Measurements from ENCODE around the gene UGP2. TPM values are rescaled to one million over a fixed set of nuclear protein-coding genes. Genes with fewer than 3 reads are reported as not detected.

Gene UGP2
- polyA plus RNA-seq, 3 donors = 22.3 to 71.8 (median 49.9) TPM

Small RNA genes within 50 kb of the gene (small RNA-seq; reads per million reads assigned to genes)
- gene RF01293 (ENCODE audit: insufficient read length, low read depth) = not detected

Other genes starting within 250 kb of the UGP2 start
- gene VPS54, start 177.5 kb downstream of the UGP2 start, polyA plus RNA-seq = 10 to 100 TPM; 11.4 to 17.3 (median 11.5) TPM